A549 (cell line): ENCODE data around the gene TBC1D10B.

ENCODE experiments used
- CTCF ChIP-seq: fragments of >200 bp; sonication (Bioruptor Twin); formaldehyde crosslinking; IDR thresholded peaks from 3 replicates; pipeline ENCODE4 v1.5.1; 2016
- EHMT2 ChIP-seq: fragments of 200-600 bp; sonication (generic); IDR thresholded peaks from 2 replicates; pipeline ENCODE4 v1.6.1; 2016; ENCODE audit warnings: antibody characterized with exemption, low read depth, mild to moderate bottlenecking, moderate library complexity
- EP300 ChIP-seq, 2 experiments: fragments of >200 bp; sonication (Bioruptor Twin); formaldehyde crosslinking; IDR thresholded peaks; 2 replicates in 1 of 2; 3 replicates in 1 of 2; pipeline ENCODE4 v1.6.1; 2016 to 2017
- HMGXB4 ChIP-seq: fragments of 250-450 bp; sonication (Bioruptor Pico); IDR thresholded peaks from 2 replicates; pipeline ENCODE4 v1.5.0; 2021; ENCODE audit warnings: mild to moderate bottlenecking, moderate library complexity, borderline replicate concordance
- HOXA7 ChIP-seq: fragments of 250-450 bp; sonication (Bioruptor Pico); IDR thresholded peaks from 2 replicates; pipeline ENCODE4 v1.5.0; 2020; ENCODE audit warnings: mild to moderate bottlenecking, moderate library complexity
- RFX5 ChIP-seq: fragments of 450-650 bp; IDR thresholded peaks from 2 replicates; pipeline ENCODE4 v1.7.1; 2014; ENCODE audit warnings: antibody characterized with exemption, mild to moderate bottlenecking, moderate library complexity
- RNF2 ChIP-seq: fragments of 200-600 bp; sonication (generic); IDR thresholded peaks from 2 replicates; pipeline ENCODE4 v1.6.1; 2016; ENCODE audit warnings: low read depth, mild to moderate bottlenecking, antibody characterized with exemption, moderate library complexity, borderline replicate concordance

GRCh38 chr16:30383521-30383920 is 13.2 kb upstream of the TBC1D10B start:
- TF ChIP-seq HOXA7 (no peak), HMGXB4 (CRISPR knock-in tag) (no peak), EHMT2 (no peak), CTCF (no peak), RFX5 (no peak), RNF2 (no peak), EP300 (IDR thresholded peaks at IDR 0.05) (no peak)
